KMS-11 (cell line): ENCODE data around the gene KCND2.

ENCODE experiments used
- H2AFZ ChIP-seq: fragments of 200-600 bp; sonication (generic); 2 replicates; pipeline ENCODE4 v1.6.1; 2016; ENCODE audit warnings: antibody characterized with exemption, mixed run types, low read depth
- H3K27ac ChIP-seq: fragments of 200-600 bp; sonication (generic); 2 replicates; pipeline ENCODE4 v1.6.1; 2016; ENCODE audit warnings: mild to moderate bottlenecking, mixed run types
- H3K27me3 ChIP-seq: fragments of 200-600 bp; sonication (generic); 2 replicates; pipeline ENCODE4 v1.6.1; 2017; ENCODE audit warnings: mild to moderate bottlenecking, low read depth, mixed run types, moderate library complexity; ENCODE audit not compliant: insufficient read depth
- H3K36me3 ChIP-seq: fragments of 200-600 bp; sonication (generic); 2 replicates; pipeline ENCODE4 v1.6.1; 2017; ENCODE audit warnings: mild to moderate bottlenecking, mixed run types; ENCODE audit not compliant: insufficient read depth
- H3K4me1 ChIP-seq: fragments of 200-600 bp; sonication (generic); 2 replicates; pipeline ENCODE4 v1.6.1; 2016; ENCODE audit warnings: mild to moderate bottlenecking, low read depth, mixed run types; ENCODE audit not compliant: poor library complexity, severe bottlenecking
- H3K4me2 ChIP-seq: fragments of 200-600 bp; sonication (generic); 2 replicates; pipeline ENCODE4 v1.7.0; 2016; ENCODE audit warnings: mild to moderate bottlenecking, mixed run types
- H3K4me3 ChIP-seq: fragments of 200-600 bp; sonication (generic); IDR thresholded peaks from 2 replicates; pipeline ENCODE4 v1.6.1; 2017; ENCODE audit warnings: low read depth, low read length, mixed read lengths; ENCODE audit not compliant: insufficient read depth
- H3K79me2 ChIP-seq: fragments of 200-600 bp; sonication (generic); 2 replicates; pipeline ENCODE4 v1.6.1; 2016; ENCODE audit warnings: low read depth, mixed run types; ENCODE audit not compliant: insufficient read depth
- H3K9ac ChIP-seq: fragments of 200-600 bp; sonication (generic); 2 replicates; pipeline ENCODE4 v1.6.1; 2016; ENCODE audit warnings: mild to moderate bottlenecking, mixed run types
- H4K20me1 ChIP-seq: fragments of 200-600 bp; sonication (generic); 2 replicates; pipeline ENCODE4 v1.6.1; 2016; ENCODE audit warnings: mild to moderate bottlenecking, mixed run types; ENCODE audit not compliant: insufficient read depth
- TF ChIP-seq, protein P1 (sequence below): fragments of 200-600 bp; sonication (generic); conservative IDR thresholded peaks from 2 replicates; pipeline ENCODE4 v1.6.1; 2017; ENCODE audit warnings: low read depth, mild to moderate bottlenecking, antibody characterized with exemption, low read length, moderate library complexity, mixed read lengths

The KCND2 gene

DNA sequence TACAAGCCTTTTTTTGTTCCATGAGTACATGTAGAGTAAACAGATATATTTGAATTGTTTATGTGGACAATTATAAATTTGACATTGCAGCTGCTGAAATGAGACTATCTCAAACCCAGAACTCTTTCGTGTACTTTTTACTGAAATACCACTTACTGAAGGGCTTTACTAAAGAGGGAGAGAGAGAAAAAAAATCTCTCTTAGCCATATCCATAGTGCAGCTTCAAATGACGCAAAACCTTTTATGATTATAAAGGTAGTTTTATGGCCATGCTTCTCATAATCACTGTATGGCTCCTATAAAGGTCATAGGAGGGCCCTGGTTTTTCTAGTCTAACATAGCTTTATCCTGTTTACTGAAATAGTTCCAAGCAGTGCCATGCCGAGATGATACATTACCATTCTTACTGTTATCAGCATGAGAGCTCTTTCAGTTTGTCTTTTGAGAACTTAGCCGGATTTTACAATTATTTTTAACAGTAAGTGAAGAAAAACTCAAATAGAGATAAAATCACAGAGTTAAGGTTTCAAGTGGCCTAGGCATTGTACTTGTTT, 35.1 kb downstream of the KCND2 start:
- TF ChIP-seq, protein P1, sequence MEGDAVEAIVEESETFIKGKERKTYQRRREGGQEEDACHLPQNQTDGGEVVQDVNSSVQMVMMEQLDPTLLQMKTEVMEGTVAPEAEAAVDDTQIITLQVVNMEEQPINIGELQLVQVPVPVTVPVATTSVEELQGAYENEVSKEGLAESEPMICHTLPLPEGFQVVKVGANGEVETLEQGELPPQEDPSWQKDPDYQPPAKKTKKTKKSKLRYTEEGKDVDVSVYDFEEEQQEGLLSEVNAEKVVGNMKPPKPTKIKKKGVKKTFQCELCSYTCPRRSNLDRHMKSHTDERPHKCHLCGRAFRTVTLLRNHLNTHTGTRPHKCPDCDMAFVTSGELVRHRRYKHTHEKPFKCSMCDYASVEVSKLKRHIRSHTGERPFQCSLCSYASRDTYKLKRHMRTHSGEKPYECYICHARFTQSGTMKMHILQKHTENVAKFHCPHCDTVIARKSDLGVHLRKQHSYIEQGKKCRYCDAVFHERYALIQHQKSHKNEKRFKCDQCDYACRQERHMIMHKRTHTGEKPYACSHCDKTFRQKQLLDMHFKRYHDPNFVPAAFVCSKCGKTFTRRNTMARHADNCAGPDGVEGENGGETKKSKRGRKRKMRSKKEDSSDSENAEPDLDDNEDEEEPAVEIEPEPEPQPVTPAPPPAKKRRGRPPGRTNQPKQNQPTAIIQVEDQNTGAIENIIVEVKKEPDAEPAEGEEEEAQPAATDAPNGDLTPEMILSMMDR, result no peak
- H4K20me1 ChIP-seq, result no peaks in the 10 kb centered on the region
- H2AFZ ChIP-seq, result no peak overlapping the region
- no peaks in the 10 kb centered on the region for H3K36me3 ChIP-seq
- no peaks in the 10 kb centered on the region for H3K79me2 ChIP-seq
- no peak overlapping the region for H3K4me3 ChIP-seq
- H3K27me3 ChIP-seq, result no peaks in the 10 kb centered on the region
- no peaks in the 10 kb centered on the region for H3K4me1 ChIP-seq
- H3K4me2 ChIP-seq, result no peak overlapping the region
- H3K9ac ChIP-seq, result no peak overlapping the region
- H3K27ac ChIP-seq, result no peak overlapping the region

DNA sequence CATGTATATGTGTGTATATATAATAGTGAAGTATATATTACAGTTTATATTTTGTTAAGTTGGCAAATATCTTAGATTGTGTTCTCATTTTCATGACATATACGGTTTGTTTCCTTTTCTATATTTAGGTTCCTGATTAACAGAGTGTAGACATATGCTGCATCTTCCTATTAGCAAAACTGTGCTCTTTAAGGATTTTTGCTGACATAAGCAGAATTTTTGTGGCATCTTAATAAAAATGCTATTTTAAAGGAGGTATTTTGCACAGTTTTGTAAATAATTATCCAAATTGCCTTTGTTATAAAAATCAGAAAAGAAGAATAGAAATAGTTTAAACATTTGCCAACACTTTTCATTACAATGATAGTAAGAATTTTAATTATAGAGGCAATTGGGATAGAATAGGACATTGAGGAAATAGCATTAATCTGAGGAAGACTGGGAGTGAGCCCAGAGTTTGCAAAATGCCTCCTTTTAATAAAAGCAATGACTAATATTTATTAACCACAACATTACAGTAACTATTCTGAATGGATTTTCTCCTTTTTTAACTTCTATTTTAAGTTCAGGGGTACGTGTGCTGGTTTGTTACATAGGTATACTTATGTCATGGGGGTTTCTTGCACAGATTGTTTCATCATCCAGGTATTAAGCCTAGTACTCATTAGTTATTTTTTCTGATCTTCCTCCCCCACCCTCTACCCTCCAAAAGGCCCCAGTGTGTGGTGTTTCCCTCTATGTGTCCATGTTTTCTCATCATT, 38.2 kb downstream of the KCND2 start:
- TF ChIP-seq, protein P1, result no peak
- Histone ChIP-seq H3K4me3 (no peak overlapping the region), H3K79me2 (no peaks in the 10 kb centered on the region), H3K9ac (no peak overlapping the region), H3K27ac (no peak overlapping the region), H3K27me3 (no peaks in the 10 kb centered on the region), H2AFZ (no peak overlapping the region), H3K36me3 (no peaks in the 10 kb centered on the region), H3K4me2 (no peak overlapping the region), H4K20me1 (no peaks in the 10 kb centered on the region), H3K4me1 (no peaks in the 10 kb centered on the region)

GRCh38 chr7:120320218-120320961, 47.4 kb downstream of the KCND2 start:
- no peaks in the 10 kb centered on the region for H3K79me2 ChIP-seq
- TF ChIP-seq, protein P1, result no peak
- no peaks in the 10 kb centered on the region for H3K27me3 ChIP-seq
- no peaks in the 10 kb centered on the region for H3K36me3 ChIP-seq
- no peak overlapping the region for H3K4me2 ChIP-seq
- no peak overlapping the region for H2AFZ ChIP-seq
- H3K4me3 ChIP-seq, result no peak overlapping the region
- no peaks in the 10 kb centered on the region for H4K20me1 ChIP-seq
- H3K9ac ChIP-seq, result no peak overlapping the region
- no peak overlapping the region for H3K27ac ChIP-seq
- no peaks in the 10 kb centered on the region for H3K4me1 ChIP-seq

DNA sequence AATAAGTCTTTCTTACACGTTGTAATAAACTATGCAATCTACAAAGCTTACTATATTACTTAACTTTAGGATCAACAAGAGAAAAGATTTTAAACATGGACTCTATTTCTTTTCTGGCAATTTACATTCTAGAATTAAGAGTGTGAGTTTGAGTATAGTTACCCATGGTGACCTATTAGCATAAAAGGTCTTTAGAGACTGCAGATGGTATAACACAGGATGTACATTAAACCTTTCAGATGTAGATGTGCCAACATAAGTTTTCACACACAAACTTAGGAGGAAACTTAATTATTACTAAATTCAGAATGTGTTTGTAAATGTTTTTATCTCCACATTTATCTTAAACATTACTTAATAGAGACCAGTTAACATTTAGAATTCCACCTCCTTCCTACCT, 54.1 kb downstream of the KCND2 start:
- Histone ChIP-seq H2AFZ (no peak overlapping the region), H4K20me1 (no peaks in the 10 kb centered on the region), H3K4me3 (no peak overlapping the region), H3K36me3 (no peaks in the 10 kb centered on the region), H3K9ac (no peak overlapping the region), H3K79me2 (no peaks in the 10 kb centered on the region), H3K4me2 (no peak overlapping the region), H3K27ac (no peak overlapping the region), H3K4me1 (no peaks in the 10 kb centered on the region), H3K27me3 (no peaks in the 10 kb centered on the region)
- TF ChIP-seq, protein P1, result no peak
